22Rv1 (cell line): ENCODE measurements around the gene SLC22A5.

Experiments used
- ZFX ChIP-seq: fragments of 450-650 bp; IDR thresholded peaks from 2 replicates; pipeline ENCODE4 v1.6.1; 2017; ENCODE audit warnings: antibody characterized with exemption, borderline replicate concordance
- TF ChIP-seq, protein P1 (sequence below): fragments of 450-650 bp; IDR thresholded peaks from 2 replicates; pipeline ENCODE4 v1.5.1; 2017; ENCODE audit warnings: mild to moderate bottlenecking

GRCh38 chr5:132385326-132386105, 16.0 kb downstream of the SLC22A5 start:
- TF ChIP-seq, protein P1, sequence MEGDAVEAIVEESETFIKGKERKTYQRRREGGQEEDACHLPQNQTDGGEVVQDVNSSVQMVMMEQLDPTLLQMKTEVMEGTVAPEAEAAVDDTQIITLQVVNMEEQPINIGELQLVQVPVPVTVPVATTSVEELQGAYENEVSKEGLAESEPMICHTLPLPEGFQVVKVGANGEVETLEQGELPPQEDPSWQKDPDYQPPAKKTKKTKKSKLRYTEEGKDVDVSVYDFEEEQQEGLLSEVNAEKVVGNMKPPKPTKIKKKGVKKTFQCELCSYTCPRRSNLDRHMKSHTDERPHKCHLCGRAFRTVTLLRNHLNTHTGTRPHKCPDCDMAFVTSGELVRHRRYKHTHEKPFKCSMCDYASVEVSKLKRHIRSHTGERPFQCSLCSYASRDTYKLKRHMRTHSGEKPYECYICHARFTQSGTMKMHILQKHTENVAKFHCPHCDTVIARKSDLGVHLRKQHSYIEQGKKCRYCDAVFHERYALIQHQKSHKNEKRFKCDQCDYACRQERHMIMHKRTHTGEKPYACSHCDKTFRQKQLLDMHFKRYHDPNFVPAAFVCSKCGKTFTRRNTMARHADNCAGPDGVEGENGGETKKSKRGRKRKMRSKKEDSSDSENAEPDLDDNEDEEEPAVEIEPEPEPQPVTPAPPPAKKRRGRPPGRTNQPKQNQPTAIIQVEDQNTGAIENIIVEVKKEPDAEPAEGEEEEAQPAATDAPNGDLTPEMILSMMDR = peak; percentile 73
- no peak for TF ChIP-seq ZFX
